ENCODE data around the gene HDAC2.

Gene HDAC2

GRCh38 chr6:113909224-113909856, 61.6 kb downstream of the HDAC2 start:
- no peak for DNase-seq (ENCODE audit: low read depth)

GRCh38 chr6:113908801-113909200, 62.1 kb downstream of the HDAC2 start:
- no peak for DNase-seq (ENCODE audit: low read depth)

GRCh38 chr6:113907102-113907815, 63.7 kb downstream of the HDAC2 start:
- DNase-seq (ENCODE audit: low read depth): no peak

- DNase-seq (ENCODE audit: low read depth): no peak
Observed at GRCh38 chr6:113903666-113904330, 67.2 kb downstream of the HDAC2 start.

GRCh38 chr6:113901482-113901881, 69.5 kb downstream of the HDAC2 start:
- no peak for DNase-seq (ENCODE audit: low read depth)

- no peak for DNase-seq (ENCODE audit: low read depth)
Observed at GRCh38 chr6:113894712-113895674, 76.0 kb downstream of the HDAC2 start.

GRCh38 chr6:113893866-113894265, 77.1 kb downstream of the HDAC2 start:
- no peak for DNase-seq (ENCODE audit: low read depth)

GRCh38 chr6:113893451-113893850, 77.5 kb downstream of the HDAC2 start:
- DNase-seq (ENCODE audit: low read depth): no peak

GRCh38 chr6:113888956-113889630, 81.9 kb downstream of the HDAC2 start:
- DNase-seq (ENCODE audit: low read depth): no peak

- no peak for DNase-seq (ENCODE audit: low read depth)
Observed at GRCh38 chr6:113888493-113888892, 82.5 kb downstream of the HDAC2 start.

- no peak for DNase-seq (ENCODE audit: low read depth)
Observed at GRCh38 chr6:113886512-113886911, 84.4 kb downstream of the HDAC2 start.

GRCh38 chr6:113884011-113884410, 86.9 kb downstream of the HDAC2 start:
- no peak for DNase-seq (ENCODE audit: low read depth)

Data from stimulated activated CD8-positive, alpha-beta memory T cell treated with anti-CD3 and anti-CD28 coated beads, Interleukin-4, amount 100 ng/mL, for 24 hours (primary cell).